Measurements from ENCODE around the gene PLPPR5. TPM values are rescaled to one million over a fixed set of nuclear protein-coding genes. Genes with fewer than 3 reads are reported as not detected.
"Not testable (repeated sequence)": the region's sequence is repeated elsewhere in the genome, so short reads cannot be mapped to it uniquely, and the experiment has no call there.

PLPPR5 gene
- total and polyA plus RNA-seq, 9 of the 15 experiments (the other 6 are each of a cell fraction or from before 2014, with no cell fraction given) = not detected

DNA sequence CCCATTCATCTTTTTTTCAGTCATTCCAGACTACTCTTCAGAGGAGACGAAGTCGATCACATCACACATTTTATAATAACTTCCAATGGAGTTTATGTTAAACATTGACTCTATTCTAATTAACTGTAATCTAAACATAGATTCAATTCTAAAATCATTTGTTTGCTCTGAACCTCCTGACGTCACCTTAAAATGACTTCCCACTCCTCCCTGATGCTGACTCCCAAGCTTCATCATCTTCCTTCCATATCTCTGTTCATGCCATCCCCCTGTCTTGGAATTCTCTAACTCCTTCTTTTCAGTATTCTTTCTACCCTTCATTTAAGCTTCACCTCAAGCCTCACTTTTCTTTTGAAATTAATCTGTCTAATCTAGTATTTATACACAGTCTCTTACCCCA, 45.1 kb upstream of the PLPPR5 start:
- DNase-seq (ENCODE audit: extremely low read depth in 1 of 4, low spot score in 3 of 4) = no peak
- no peaks in the 10 kb centered on the region for H4K20me1 ChIP-seq (replicated peaks; ENCODE audit: control insufficient read depth, insufficient read depth, low read length)
- ChIA-PET POLR2A (no interaction called here), CTCF (ENCODE audit: low intra/inter-chr PET ratio) (no interaction called here)
- no peak overlapping the region for H3K4me3 ChIP-seq
- no peak for TF ChIP-seq ZNF232 (CRISPR knock-in tag; IDR thresholded peaks at IDR 0.05)
- TF ChIP-seq ETV1 (tag; conservative IDR thresholded peaks at IDR 0.05; ENCODE audit: low read depth) = no peak
- no peaks in the 10 kb centered on the region for H3K27me3 ChIP-seq (ENCODE audit: control insufficient read depth in 2 of 2, insufficient read depth in 2 of 2, low read length in 2 of 2)
- no peaks in the 10 kb centered on the region for H3K9me1 ChIP-seq (ENCODE audit: control insufficient read depth, insufficient read depth, low read length)
- no peak for FAIRE-seq
- no peak for ATAC-seq
- no peak overlapping the region for H3K4me2 ChIP-seq (ENCODE audit: insufficient read depth, low read length)
- H3K36me3 ChIP-seq (ENCODE audit: control insufficient read depth, insufficient read depth, low read length) = no peaks in the 10 kb centered on the region
- in situ Hi-C loops (cut with MboI) = no loop called here
- no peak overlapping the region for H2AFZ ChIP-seq (ENCODE audit: low read depth, low read length)
- H3K27ac ChIP-seq (ENCODE audit: extremely low read depth, low read depth, low read length) = no peak overlapping the region
- intact Hi-C loops (cut with micrococcal nuclease) = no loop called here
- no peaks in the 10 kb centered on the region; the same call in none of the 2 replicates for H3K9me3 ChIP-seq (replicated peaks; ENCODE audit: control insufficient read depth, insufficient read depth, low read depth, low read length)
- WGBS (ENCODE audit: insufficient coverage, low coverage, missing lambda C conversion rate) = 0% methylated on average over 3 of the region's 3 CpGs
- no peaks in the 10 kb centered on the region for H3K79me2 ChIP-seq (ENCODE audit: control insufficient read depth, insufficient read depth, low read length)
- no peak overlapping the region for H3K9ac ChIP-seq (ENCODE audit: insufficient read depth in 1 of 2, low read depth in 2 of 2, low read length in 2 of 2)
- no TSS peak for BruUV-seq (replicated peaks)
- H3K4me1 ChIP-seq (replicated peaks in 1 of 2; ENCODE audit: control insufficient read depth in 2 of 2, insufficient read depth in 2 of 2, low read length in 2 of 2) = no peaks in the 10 kb centered on the region

DNA sequence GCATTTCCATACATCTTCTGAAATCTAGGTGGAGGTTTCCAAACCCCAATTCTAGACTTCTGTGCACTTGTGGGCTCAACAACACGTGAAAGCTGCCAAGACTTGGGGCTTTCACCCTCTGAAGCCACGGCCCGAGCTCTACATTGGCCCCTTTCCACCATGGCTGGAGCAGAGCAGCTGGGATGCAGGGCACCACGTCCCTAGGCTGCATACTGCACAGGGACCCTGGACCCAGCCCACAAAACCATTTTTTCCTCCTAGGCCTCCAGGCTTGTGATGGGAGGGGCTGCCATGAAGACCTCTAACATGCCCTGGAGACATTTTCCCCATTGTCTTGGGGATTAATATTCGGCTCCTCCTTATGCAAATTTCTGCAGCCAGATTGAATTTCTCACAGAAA, 32.1 kb upstream of the PLPPR5 start:
- CTCF ChIA-PET (ENCODE audit: low intra/inter-chr PET ratio) = not testable (repeated sequence)

More for the DNA sequence above, 32.1 kb upstream of the PLPPR5 start:
- H3K9me3 ChIP-seq (replicated peaks; ENCODE audit: control insufficient read depth, insufficient read depth, low read depth, low read length); intact Hi-C loops (cut with micrococcal nuclease); H3K27ac ChIP-seq (ENCODE audit: extremely low read depth, low read depth, low read length); H3K4me3 ChIP-seq; BruUV-seq (replicated peaks); H3K27me3 ChIP-seq (ENCODE audit: control insufficient read depth in 2 of 2, insufficient read depth in 2 of 2, low read length in 2 of 2); in situ Hi-C loops (cut with MboI); POLR2A ChIA-PET; H2AFZ ChIP-seq (ENCODE audit: low read depth, low read length); H3K9me1 ChIP-seq (ENCODE audit: control insufficient read depth, insufficient read depth, low read length); H3K4me1 ChIP-seq (replicated peaks in 1 of 2; ENCODE audit: control insufficient read depth in 2 of 2, insufficient read depth in 2 of 2, low read length in 2 of 2); H3K79me2 ChIP-seq (ENCODE audit: control insufficient read depth, insufficient read depth, low read length); H3K4me2 ChIP-seq (ENCODE audit: insufficient read depth, low read length); ATAC-seq; H3K9ac ChIP-seq (ENCODE audit: insufficient read depth in 1 of 2, low read depth in 2 of 2, low read length in 2 of 2); DNase-seq (ENCODE audit: extremely low read depth in 1 of 4, low spot score in 3 of 4); FAIRE-seq; H4K20me1 ChIP-seq (replicated peaks; ENCODE audit: control insufficient read depth, insufficient read depth, low read length); H3K36me3 ChIP-seq (ENCODE audit: control insufficient read depth, insufficient read depth, low read length): not testable (repeated sequence)
- WGBS (ENCODE audit: insufficient coverage, low coverage, missing lambda C conversion rate) = 3% methylated on average over 5 of the region's 5 CpGs
